ENCODE data around the gene S100A12. TPM values are rescaled to one million over a fixed set of nuclear protein-coding genes. Genes with fewer than 3 reads are reported as not detected.

The S100A12 gene
- total and polyA plus RNA-seq, 9 of the 15 experiments (the other 6 are each of a cell fraction or from before 2014, with no cell fraction given) = not detected

DNA sequence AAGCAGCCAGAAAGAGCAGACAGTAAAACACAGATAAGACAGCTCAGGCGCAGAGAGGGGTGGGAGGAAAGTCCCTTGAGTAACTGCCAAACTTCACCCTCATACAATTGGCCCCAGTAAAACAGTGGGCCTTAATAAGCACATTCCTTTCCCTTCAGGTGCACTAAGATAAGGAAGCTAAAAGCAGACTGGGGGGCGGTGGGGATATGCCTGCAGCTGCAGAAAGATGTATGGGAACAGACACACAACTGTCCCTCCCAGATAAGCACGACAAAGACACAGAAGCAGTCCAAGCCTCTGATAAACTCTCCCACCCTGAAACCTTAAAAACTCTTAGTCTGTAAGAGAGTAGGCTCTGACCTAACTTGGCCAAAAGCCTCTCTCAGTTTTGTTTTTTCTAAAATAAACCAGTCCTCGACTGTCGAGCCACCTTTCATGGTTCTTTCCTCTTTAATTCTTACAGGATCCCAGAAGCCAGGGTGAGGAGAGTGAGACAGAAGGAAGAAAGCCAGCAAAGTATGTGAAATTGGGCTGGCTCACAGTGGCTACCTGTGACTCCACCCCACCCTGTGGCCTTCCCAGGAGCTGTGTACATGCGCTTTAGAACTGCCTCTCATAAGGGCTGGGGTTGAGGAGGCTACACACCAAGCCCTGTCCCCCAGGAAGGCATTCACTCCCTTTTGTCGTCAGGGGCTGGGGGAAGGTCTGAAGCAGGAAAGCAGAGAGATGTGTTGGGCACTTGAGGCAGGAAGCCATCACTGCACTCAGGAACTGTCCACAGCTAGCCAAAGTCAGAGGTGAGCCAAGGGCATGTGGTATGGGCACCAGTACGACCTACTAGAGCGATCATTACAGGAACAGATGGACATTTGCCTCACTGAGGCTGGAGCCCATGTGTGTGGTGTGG, 31.4 kb downstream of the S100A12 start (continued):
- TF ChIP-seq, protein P1, sequence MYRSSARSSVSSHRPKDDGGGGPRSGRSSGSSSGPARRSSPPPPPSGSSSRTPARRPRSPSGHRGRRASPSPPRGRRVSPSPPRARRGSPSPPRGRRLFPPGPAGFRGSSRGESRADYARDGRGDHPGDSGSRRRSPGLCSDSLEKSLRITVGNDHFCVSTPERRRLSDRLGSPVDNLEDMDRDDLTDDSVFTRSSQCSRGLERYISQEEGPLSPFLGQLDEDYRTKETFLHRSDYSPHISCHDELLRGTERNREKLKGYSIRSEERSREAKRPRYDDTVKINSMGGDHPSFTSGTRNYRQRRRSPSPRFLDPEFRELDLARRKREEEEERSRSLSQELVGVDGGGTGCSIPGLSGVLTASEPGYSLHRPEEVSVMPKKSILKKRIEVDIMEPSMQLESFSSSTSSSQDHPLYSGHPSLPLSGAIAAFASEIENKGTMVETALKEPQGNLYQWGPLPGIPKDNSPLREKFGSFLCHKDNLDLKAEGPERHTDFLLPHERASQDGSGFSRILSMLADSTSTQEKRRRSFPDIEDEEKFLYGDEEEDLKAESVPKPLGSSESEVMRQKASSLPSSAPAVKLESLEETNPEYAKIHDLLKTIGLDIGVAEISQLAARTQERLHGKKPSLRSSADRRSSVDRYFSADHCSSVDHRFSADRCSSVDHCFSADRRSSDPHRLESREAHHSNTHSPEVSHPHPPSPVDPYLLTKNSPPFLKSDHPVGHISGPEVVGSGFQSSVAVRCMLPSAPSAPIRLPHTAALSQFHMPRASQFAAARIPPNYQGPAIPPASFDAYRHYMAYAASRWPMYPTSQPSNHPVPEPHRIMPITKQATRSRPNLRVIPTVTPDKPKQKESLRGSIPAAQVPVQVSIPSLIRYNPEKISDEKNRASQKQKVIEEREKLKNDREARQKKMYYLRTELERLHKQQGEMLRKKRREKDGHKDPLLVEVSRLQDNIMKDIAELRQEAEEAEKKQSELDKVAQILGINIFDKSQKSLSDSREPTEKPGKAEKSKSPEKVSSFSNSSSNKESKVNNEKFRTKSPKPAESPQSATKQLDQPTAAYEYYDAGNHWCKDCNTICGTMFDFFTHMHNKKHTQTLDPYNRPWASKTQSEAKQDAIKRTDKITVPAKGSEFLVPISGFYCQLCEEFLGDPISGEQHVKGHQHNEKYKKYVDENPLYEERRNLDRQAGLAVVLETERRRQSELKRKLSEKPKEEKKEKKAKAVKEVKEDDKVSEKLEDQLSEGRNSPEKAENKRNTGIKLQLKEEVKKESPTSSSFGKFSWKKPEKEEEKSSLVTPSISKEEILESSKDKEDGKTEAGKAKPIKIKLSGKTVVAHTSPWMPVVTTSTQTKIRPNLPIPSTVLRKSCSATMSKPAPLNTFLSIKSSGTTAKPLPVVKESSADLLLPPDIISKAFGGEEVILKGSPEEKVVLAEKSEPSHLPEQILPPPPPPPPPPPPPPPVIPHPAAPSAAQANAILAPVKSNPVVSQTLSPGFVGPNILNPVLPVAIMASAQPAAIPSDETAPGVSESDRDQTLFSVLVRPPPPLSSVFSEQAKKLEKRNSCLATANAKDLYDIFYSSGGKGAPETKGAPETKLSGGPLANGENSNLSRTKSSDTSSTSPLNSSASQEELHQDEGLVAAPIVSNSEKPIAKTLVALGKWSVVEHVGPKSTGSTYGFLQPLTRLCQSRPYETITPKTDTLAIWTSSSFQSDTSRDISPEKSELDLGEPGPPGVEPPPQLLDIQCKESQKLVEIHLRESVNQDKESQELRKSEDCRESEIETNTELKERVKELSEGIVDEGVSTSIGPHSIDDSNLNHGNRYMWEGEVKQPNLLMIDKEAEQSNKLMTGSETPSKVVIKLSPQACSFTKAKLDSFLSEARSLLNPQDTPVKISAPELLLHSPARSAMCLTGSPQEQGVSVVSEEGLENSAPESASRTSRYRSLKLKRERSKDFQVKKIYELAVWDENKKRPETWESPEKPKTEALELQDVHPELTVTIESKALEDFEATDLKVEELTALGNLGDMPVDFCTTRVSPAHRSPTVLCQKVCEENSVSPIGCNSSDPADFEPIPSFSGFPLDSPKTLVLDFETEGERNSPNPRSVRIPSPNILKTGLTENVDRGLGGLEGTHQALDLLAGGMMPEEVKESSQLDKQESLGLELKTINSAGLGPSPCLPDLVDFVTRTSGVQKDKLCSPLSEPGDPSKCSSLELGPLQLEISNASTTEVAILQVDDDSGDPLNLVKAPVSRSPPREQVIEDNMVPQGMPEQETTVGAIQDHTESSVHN (IDR thresholded peaks at IDR 0.05; ENCODE audit: borderline replicate concordance in 1 of 2, low read depth in 1 of 2) = peak; percentile 86 to 94; a peak in 2 of 4 replicates
- TF ChIP-seq SIN3B (IDR thresholded peaks at IDR 0.05; ENCODE audit: low read depth) (no peak), HMGN3 (IDR thresholded peaks at IDR 0.05; ENCODE audit: borderline replicate concordance, extremely low read depth, insufficient read length, low read depth, low read length) (peak; percentile 63), NEUROD1 (IDR thresholded peaks at IDR 0.05; ENCODE audit: borderline replicate concordance, low read depth, low read length, partially characterized antibody) (peak; percentile 69), PTTG1 (tag; IDR thresholded peaks at IDR 0.05; ENCODE audit: low read depth) (peak; percentile 64; the same call in 1 of the 2 replicates), NFATC3 (IDR thresholded peaks at IDR 0.05) (peak; percentile 94; the same call in 1 of the 2 replicates), ETV1 (tag; conservative IDR thresholded peaks at IDR 0.05; ENCODE audit: low read depth) (peak; percentile 88), U2AF2 (optimal IDR thresholded peaks at IDR 0.05; ENCODE audit: low read depth, low read length) (no peak), NCOA2 (IDR thresholded peaks at IDR 0.05; ENCODE audit: partially characterized antibody in 2 of 2) (peak in 1 of 2 experiments; percentile 91), CTBP1 (IDR thresholded peaks at IDR 0.05; ENCODE audit: borderline replicate concordance) (peak; percentile 99), ZBTB17 (CRISPR knock-in tag; IDR thresholded peaks at IDR 0.05) (peak; percentile 74; the same call in 1 of the 2 replicates)
- TF ChIP-seq, protein P2, sequence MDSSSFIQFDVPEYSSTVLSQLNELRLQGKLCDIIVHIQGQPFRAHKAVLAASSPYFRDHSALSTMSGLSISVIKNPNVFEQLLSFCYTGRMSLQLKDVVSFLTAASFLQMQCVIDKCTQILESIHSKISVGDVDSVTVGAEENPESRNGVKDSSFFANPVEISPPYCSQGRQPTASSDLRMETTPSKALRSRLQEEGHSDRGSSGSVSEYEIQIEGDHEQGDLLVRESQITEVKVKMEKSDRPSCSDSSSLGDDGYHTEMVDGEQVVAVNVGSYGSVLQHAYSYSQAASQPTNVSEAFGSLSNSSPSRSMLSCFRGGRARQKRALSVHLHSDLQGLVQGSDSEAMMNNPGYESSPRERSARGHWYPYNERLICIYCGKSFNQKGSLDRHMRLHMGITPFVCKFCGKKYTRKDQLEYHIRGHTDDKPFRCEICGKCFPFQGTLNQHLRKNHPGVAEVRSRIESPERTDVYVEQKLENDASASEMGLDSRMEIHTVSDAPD (CRISPR knock-in tag; IDR thresholded peaks at IDR 0.05) = no peak
- TF ChIP-seq, protein P3, sequence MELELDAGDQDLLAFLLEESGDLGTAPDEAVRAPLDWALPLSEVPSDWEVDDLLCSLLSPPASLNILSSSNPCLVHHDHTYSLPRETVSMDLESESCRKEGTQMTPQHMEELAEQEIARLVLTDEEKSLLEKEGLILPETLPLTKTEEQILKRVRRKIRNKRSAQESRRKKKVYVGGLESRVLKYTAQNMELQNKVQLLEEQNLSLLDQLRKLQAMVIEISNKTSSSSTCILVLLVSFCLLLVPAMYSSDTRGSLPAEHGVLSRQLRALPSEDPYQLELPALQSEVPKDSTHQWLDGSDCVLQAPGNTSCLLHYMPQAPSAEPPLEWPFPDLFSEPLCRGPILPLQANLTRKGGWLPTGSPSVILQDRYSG (tag; conservative IDR thresholded peaks at IDR 0.05; ENCODE audit: low read depth) = peak; percentile 95
